SJSA1 (cell line): ENCODE results near the gene HMGB2. TPM values are rescaled to one million over a fixed set of nuclear protein-coding genes. Genes with fewer than 3 reads are reported as not detected.

ENCODE experiments used
- DNase-seq, 2 experiments: peaks; one replicate each; pipeline ENCODE4 v3.0.0-alpha.2; 2015 to 2020; ENCODE audit warnings: low spot score in 2 of 2, low read depth in 1 of 2
- H3K27ac ChIP-seq: fragments of 250-450 bp; sonication (Bioruptor Pico); 2 replicates; pipeline ENCODE4 v1.5.1; 2020; ENCODE audit warnings: mild to moderate bottlenecking, moderate library complexity
- H3K27me3 ChIP-seq: fragments of 250-450 bp; sonication (Bioruptor Pico); replicated peaks from 2 replicates; pipeline ENCODE4 v1.5.1; 2020; ENCODE audit warnings: mild to moderate bottlenecking, moderate library complexity
- H3K36me3 ChIP-seq: fragments of 250-450 bp; sonication (Bioruptor Pico); 2 replicates; pipeline ENCODE4 v1.5.1; 2020; ENCODE audit warnings: mild to moderate bottlenecking
- H3K4me1 ChIP-seq: fragments of 250-450 bp; sonication (Bioruptor Pico); replicated peaks from 2 replicates; pipeline ENCODE4 v1.6.1; 2021; ENCODE audit warnings: mild to moderate bottlenecking
- H3K4me3 ChIP-seq: fragments of 250-450 bp; sonication (Bioruptor Pico); 2 replicates; pipeline ENCODE4 v1.5.1; 2020; ENCODE audit warnings: mild to moderate bottlenecking
- H3K9me3 ChIP-seq: fragments of 250-450 bp; sonication (Bioruptor Pico); replicated peaks from 2 replicates; pipeline ENCODE4 v1.5.1; 2020; ENCODE audit warnings: mild to moderate bottlenecking
- total RNA-seq: library from RNA; depleted of rRNA; stranded (reverse); fragments of >200 nt; shearing (Covaris generic); gene quantifications from 2 replicates; pipeline ENCODE4 v1.2.3, GENCODE V29; 2014

HMGB2 gene
- total RNA-seq, 1 experiment from 2014 or later: 412 TPM

DNA sequence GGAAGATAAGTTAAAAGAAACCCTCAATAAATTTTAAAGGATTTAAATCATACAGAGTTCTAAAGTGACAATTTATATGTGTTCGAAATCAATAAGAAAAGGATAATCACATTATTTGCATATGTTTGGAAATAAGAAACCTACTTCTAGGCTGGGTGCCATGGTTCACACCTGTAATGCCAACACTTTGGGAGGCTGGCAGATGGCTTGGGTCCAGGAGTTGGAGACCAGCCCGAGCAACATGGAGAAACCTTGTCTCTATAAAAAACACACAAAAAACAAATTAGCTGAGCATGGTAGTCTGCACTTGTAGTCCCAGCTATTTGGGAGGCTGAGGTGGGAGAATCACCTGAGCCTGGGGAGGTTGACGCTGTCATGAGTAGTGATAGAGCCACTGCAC, 28.5 kb upstream of the HMGB2 start:
- peaks cover 7% of the 10 kb centered on the region for H3K4me1 ChIP-seq
- no peaks in the 10 kb centered on the region; the same call in 1 of the 2 replicates for H3K9me3 ChIP-seq
- H3K36me3 ChIP-seq: no peaks in the 10 kb centered on the region
- no peak overlapping the region for H3K4me3 ChIP-seq
- no peak for DNase-seq
- H3K27ac ChIP-seq: no peak overlapping the region
- H3K27me3 ChIP-seq: no peaks in the 10 kb centered on the region

DNA sequence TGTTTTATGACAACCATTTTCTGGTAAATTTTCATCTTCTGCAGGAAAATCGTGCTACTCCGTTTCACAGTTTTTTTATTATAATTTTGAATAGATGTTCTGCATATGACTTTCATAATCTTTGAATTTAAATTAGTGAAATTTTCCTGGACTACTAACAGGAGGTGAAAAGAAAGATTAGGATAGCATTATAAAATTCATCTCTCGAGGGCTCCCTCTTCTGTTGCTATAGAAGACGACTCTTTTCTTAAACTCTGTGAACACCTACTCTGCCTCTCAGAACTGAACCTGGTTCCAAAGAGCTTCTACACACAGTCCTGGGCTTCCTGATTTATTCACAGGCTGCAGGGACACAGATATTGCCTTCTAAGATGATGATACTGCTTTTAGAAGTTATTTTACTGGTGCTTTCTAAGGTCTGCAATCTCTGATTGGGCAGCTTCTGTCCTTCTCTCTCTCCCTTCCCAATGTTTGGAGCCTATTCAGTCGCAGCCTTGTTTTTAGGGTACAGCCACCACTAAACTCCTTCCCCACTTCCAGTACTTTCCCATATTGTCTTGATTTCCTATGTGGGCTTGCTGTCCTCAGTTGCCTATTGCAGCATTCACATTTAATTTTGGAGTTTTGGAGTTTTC, 26.5 kb upstream of the HMGB2 start:
- Histone ChIP-seq H3K9me3 (no peaks in the 10 kb centered on the region), H3K4me3 (no peak overlapping the region)
- peak in 1 of 2 experiments; percentile 28 for DNase-seq

DNA sequence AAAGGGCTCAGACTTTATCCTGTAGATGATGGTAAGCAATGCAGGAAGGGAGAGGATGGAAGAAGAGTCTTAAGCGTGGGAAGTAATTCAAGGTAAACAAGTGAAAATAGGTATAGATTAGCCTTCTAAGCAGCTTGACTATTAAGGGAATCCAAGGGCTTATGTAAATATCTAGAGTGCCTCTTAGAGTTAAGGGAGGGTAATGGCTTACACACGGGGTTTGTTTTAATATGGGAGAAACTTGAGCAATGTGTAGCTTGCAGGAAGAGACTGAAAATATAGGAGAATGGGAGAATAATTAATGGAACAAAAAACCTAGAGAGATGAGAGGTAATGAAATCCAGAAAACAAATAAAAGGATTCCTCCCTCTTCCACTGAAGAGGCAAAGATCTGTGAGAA, 23.8 kb upstream of the HMGB2 start:
- Histone ChIP-seq H3K9me3 (no peaks in the 10 kb centered on the region), H3K4me1 (no peaks in the 10 kb centered on the region), H3K27ac (no peak overlapping the region), H3K27me3 (no peaks in the 10 kb centered on the region), H3K36me3 (no peaks in the 10 kb centered on the region), H3K4me3 (no peak overlapping the region)
- no peak for DNase-seq

More for the DNA sequence above, 26.5 kb upstream of the HMGB2 start:
- H3K4me1 ChIP-seq: no peaks in the 10 kb centered on the region
- H3K36me3 ChIP-seq: no peaks in the 10 kb centered on the region
- H3K27ac ChIP-seq: no peak overlapping the region
- H3K27me3 ChIP-seq: no peaks in the 10 kb centered on the region

DNA sequence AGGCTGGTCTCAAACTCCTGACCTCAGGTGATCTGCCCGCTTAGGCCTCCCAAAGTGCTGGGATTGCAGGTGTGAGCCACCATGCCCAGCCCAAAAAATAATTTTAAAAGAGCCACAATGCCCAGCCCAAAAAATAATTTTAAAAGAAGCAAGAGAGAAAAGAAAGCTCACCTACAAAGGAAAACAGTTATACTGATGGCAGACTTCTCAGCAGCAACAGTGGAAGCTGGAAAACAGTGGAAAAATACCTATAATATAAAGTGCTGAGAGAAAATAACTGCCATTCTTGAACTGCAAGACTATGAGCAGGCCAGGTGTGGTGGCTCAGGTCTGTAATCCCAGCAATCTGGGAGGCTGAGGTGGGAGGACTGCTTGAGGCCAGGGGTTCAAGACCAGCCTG, 13.3 kb upstream of the HMGB2 start:
- no peaks in the 10 kb centered on the region for H3K9me3 ChIP-seq
- H3K27me3 ChIP-seq: no peaks in the 10 kb centered on the region
- H3K4me1 ChIP-seq: peaks cover 18% of the 10 kb centered on the region
- H3K27ac ChIP-seq: no peak overlapping the region
- no peaks in the 10 kb centered on the region for H3K36me3 ChIP-seq
- no peak overlapping the region for H3K4me3 ChIP-seq
- no peak for DNase-seq

DNA sequence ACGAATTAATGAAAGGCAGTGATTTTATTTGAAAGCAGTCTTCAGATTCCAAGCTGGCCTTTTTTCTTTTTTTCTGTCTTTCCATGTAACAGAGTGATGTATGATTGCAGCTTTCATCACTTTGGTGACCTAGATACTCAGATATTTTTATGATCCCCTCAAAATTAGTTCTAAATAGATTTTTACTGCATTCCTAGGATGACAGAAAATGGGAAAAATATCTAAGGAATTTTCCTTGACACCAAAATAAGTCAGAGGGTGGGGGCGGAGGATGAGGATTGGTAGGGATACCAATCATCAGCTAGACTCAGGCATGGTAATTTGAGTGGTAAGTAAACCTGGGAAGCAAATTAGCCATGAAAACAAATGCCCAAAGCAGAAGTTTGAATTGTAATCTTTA, 11.9 kb upstream of the HMGB2 start:
- H3K4me1 ChIP-seq: peaks cover 18% of the 10 kb centered on the region
- H3K27me3 ChIP-seq: no peaks in the 10 kb centered on the region
- H3K27ac ChIP-seq: peak overlapping the region; percentile 85
- no peaks in the 10 kb centered on the region for H3K9me3 ChIP-seq
- DNase-seq: peak; percentile 80 to 88
- H3K36me3 ChIP-seq: no peaks in the 10 kb centered on the region
- no peak overlapping the region for H3K4me3 ChIP-seq

DNA sequence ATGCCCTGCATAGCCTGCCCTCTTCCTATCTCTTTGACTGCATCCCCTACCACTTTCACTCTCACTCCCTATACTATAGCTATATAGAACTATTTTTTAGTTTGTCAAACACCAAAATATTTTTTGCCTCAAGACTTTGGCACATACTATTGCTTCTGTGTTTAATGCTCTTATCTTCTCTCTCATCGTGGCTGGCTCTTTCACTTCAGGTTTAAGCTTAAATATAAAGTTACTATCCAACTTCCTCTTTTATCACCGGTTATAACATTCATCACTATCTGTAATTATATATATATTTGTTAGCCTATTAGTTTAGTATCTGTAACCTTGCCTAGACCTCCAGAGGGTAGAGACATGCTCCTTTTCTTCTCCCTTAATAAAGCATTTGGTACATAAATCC, 11.5 kb upstream of the HMGB2 start:
- H3K9me3 ChIP-seq: no peaks in the 10 kb centered on the region
- H3K4me3 ChIP-seq: no peak overlapping the region
- peaks cover 18% of the 10 kb centered on the region for H3K4me1 ChIP-seq
- H3K27ac ChIP-seq: peak overlapping the region; percentile 85
- no peaks in the 10 kb centered on the region for H3K27me3 ChIP-seq
- no peak for DNase-seq
- H3K36me3 ChIP-seq: no peaks in the 10 kb centered on the region

DNA sequence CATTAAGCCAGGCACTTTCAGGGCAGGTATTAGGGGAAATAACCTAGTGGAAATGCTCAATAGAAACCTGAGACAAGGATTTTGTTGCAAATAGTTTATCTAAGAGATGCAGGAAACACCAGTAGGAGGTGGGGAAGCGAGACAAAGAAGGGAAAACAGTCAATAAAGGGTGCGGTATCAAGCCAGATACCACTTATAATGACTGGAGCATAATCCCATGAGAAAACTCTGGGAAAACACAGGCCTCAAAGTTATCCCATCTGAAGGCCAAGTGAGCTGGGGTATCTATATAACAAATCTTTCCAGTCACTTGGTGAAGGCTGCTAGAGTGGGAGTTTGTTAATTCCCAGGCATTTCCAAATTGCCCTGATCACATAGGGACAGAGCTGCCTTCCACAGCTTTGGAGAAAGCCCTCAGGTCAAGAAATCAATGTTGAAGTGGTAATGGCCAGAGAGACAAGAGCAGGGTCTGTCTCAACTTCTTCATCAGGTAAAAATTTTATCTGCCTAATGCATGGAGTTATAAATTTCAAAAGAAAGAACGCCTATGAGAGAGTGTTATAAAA, 9.8 kb upstream of the HMGB2 start:
- Histone ChIP-seq H3K4me3 (no peak overlapping the region), H3K27me3 (no peaks in the 10 kb centered on the region), H3K27ac (no peak overlapping the region), H3K36me3 (no peaks in the 10 kb centered on the region), H3K9me3 (no peaks in the 10 kb centered on the region), H3K4me1 (peaks cover 18% of the 10 kb centered on the region)
- DNase-seq: no peak

DNA sequence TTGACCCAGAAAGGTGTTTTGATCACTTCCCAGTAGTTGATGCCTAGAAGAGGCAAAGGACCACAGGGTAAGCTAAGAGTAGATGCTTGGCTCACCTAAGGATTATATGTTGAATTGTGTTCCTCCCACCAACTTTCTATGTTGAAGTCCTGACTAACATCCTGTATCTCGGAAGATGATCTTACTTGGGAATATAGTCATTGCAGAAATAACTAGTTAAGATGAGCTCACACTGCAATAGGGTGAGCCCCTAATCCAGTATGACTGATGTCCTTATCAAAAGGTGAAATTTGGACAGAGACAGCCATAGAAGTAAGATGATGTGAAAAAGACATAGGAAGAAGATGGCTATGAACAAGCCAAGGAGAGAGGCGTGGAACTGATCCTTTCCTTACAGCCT, 3.3 kb upstream of the HMGB2 start:
- Histone ChIP-seq H3K4me3 (no peak overlapping the region), H3K4me1 (peaks cover 20% of the 10 kb centered on the region), H3K36me3 (peaks cover 16% of the 10 kb centered on the region), H3K27me3 (no peaks in the 10 kb centered on the region), H3K9me3 (no peaks in the 10 kb centered on the region), H3K27ac (no peak overlapping the region)
- no peak for DNase-seq

DNA sequence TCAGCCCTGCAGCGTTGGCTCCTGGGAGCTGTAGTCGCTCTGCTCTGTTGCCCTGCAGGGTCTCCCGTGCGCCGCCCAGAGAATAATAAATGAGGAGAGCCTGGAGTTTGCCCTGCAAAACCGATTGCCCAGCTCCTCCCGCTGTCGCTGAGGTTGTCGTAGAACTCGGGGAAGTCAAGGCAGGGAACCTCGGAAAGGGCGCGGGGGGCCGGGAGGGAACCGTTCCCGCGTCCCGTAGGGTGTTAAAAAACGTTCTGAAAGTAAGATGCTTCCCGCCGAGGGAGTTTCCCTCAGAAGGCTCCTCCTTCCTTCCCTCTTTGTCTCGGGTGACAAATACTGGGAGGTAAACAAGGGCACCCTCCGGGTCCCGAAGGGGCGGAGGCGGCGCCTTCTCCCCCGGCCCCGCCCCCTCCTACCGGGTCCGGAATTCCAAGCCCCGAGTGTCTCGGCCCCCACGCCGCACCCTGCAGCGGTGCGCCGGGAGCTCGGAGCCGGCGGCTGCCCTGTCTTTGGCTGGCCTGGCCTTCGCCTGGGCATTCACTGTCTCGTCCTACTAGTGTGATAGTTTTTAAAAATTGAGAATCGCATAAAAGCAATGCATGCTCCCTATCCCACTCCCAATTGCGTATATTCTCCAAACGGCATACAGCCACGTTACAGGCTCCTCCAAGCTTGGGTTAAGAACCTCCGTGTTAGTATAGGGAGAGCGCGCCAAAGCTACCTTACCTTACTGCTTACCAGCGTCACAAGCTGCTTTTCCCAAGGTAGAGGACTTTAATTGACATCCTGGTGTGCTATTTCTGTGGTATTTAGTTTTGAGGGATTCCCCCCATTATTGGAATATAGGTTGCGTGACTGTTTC, 964 bp upstream of the HMGB2 start:
- peak overlapping the region; percentile 78 for H3K4me3 ChIP-seq

DNA sequence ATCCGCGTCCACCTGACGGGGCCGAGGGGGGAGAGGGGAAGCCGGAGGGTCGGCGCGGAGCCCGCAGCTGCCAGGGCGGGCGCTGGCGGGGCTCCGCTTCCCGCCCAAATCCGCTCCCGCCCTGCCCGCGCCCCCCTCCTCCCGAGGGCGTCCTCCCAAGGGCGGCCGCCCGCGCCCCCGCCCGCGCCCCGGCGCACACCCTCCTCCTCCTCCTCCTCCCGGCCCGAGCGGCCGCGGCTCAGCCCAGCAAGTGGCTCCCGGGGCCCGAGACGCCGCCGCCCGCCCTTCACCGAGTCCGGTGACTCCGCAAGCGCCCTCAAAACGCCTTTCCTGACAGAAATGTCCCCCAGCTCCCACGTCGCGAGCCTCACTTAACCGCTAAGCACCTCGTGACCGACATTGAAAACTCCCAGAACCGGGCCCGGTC, 487 bp downstream of the HMGB2 start:
- DNase-seq: peak in 1 of 2 experiments; percentile 61
- Histone ChIP-seq H3K4me1 (peaks cover 30% of the 10 kb centered on the region), H3K9me3 (no peaks in the 10 kb centered on the region), H3K27ac (peak overlapping the region; percentile 98), H3K36me3 (peaks cover 52% of the 10 kb centered on the region), H3K27me3 (no peaks in the 10 kb centered on the region), H3K4me3 (peak overlapping the region; percentile 78)

More for the DNA sequence above, 964 bp upstream of the HMGB2 start:
- H3K36me3 ChIP-seq: peaks cover 37% of the 10 kb centered on the region
- no peaks in the 10 kb centered on the region for H3K27me3 ChIP-seq
- peak; percentile 92 to 96 for DNase-seq
- no peaks in the 10 kb centered on the region for H3K9me3 ChIP-seq
- peak overlapping the region; percentile 98 for H3K27ac ChIP-seq
- H3K4me1 ChIP-seq: peaks cover 30% of the 10 kb centered on the region

DNA sequence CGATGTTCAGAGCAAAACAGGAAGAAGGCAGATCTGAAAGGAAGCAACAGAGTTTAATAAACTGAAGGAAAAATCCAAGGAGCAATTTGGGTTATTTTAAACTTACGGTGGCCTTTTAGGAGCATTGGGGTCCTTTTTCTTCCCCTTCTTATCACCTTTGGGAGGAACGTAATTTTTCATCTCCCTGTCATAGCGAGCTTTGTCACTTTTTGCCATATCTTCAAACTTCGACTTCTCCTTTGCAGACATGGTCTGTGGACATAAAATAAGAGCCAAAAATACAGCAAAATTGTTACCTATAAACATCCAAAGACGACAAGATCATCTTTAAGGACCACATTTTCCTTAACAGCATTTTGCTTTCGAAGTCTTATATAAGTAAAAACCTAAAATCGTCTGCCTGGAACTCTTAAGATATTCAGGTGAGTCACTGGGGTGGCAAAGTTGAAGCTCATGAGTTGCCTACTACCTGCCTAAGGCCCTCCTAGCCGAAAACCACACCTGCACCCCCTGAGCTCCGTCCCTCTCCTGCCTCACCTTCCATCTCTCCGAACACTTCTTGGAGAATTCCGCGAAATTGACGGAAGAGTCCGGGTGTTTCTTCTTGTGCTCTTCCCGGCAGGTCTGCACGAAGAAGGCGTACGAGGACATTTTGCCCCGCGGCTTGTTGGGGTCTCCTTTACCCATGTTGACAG, 1.0 kb downstream of the HMGB2 start:
- Histone ChIP-seq H3K4me1 (peaks cover 30% of the 10 kb centered on the region), H3K27me3 (no peaks in the 10 kb centered on the region), H3K36me3 (peaks cover 57% of the 10 kb centered on the region), H3K27ac (peak overlapping the region; percentile 98), H3K4me3 (peak overlapping the region; percentile 78), H3K9me3 (no peaks in the 10 kb centered on the region)
- peak in 1 of 2 experiments; percentile 51 for DNase-seq

DNA sequence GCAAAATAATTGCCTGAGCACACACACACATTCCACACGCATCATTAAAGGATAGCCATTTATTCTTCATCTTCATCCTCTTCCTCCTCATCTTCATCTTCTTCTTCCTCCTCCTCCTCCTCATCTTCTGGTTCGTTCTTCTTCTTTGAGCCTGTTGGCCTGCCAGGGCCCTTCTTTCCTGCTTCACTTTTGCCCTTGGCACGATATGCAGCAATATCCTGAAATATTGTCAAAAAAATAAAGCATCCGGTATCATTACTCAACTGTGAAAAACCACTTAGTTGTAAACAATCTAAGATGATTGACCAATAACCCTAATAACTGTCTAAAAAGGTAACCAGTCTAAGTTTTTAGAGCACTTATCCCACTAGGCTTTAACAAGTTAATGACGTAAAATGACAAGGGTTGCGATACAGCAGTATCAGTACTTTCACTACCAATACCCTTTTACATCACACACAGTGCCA, 2.1 kb downstream of the HMGB2 start:
- Histone ChIP-seq H3K27me3 (no peaks in the 10 kb centered on the region), H3K27ac (peak overlapping the region; percentile 6; the same call in 1 of the 2 replicates), H3K4me1 (peaks cover 24% of the 10 kb centered on the region), H3K4me3 (peak overlapping the region; percentile 78), H3K9me3 (no peaks in the 10 kb centered on the region), H3K36me3 (peaks cover 60% of the 10 kb centered on the region)
- peak in 1 of 2 experiments; percentile 37 for DNase-seq

DNA sequence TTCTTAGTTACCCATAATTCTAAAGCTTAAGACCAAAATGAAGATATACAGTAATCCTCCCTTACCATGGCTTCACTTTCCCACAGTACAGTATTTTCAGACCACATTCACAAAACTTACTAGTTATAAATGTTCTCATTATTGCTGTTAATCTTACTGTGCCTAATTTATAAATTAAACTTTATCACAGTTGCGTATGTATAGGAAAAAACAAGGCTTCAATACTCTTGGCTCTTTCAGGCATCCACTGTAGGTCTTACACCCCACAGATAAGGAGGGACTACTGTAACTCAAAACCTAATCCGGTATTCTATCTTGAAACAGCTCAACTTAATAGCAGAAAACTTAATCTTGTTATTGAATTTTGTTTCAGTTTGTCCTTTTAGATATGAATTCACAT, 3.6 kb downstream of the HMGB2 start:
- H3K9me3 ChIP-seq: no peaks in the 10 kb centered on the region
- H3K27ac ChIP-seq: no peak overlapping the region
- H3K27me3 ChIP-seq: no peaks in the 10 kb centered on the region
- peaks cover 63% of the 10 kb centered on the region for H3K36me3 ChIP-seq
- DNase-seq: no peak
- no peak overlapping the region for H3K4me3 ChIP-seq
- peaks cover 12% of the 10 kb centered on the region for H3K4me1 ChIP-seq
